Body of pancreas (tissue), 4 donors: ENCODE data around the gene SH3D19. TPM values are rescaled to one million over a fixed set of nuclear protein-coding genes. Genes with fewer than 3 reads are reported as not detected.
"Not testable (repeated sequence)": the region's sequence is repeated elsewhere in the genome, so short reads cannot be mapped to it uniquely, and the experiment has no call there.

Experiments
- ATAC-seq: fragments of 150-250 bp; one replicate; pipeline ENCODE4 v1.9.1; 2016
- DNase-seq, 4 donors: peaks; one replicate each; pipeline ENCODE4 v3.0.0-alpha.2; 2019
- H3K27ac ChIP-seq, 4 donors: fragments of 200-600 bp; sonication (generic); 1 replicate in 3 of 4; 2 replicates in 1 of 4; pipeline versions ENCODE4 v1.5.1 to v1.6.1; 2016 to 2019; ENCODE audit warnings: mild to moderate bottlenecking in 1 of 4, mixed read lengths in 1 of 4, moderate library complexity in 1 of 4
- H3K27me3 ChIP-seq, 2 donors: fragments of 200-600 bp; sonication (generic); one replicate each; pipeline ENCODE4 v1.6.0; 2016; ENCODE audit warnings: mild to moderate bottlenecking in 1 of 2
- H3K36me3 ChIP-seq, 2 donors: fragments of 200-600 bp; sonication (generic); replicated peaks in 1 of 2; 2 replicates each; pipeline ENCODE4 v1.5.1; 2016; ENCODE audit warnings: low read depth in 2 of 2; ENCODE audit not compliant: insufficient read depth in 1 of 2
- H3K4me1 ChIP-seq: fragments of 200-600 bp; sonication (generic); one replicate; pipeline ENCODE4 v1.6.0; 2016
- H3K4me3 ChIP-seq, 2 donors: fragments of 200-600 bp; sonication (generic); 1 replicate in 1 of 2; 2 replicates in 1 of 2; pipeline ENCODE4 v1.5.1; 2016 to 2019
- H3K9me3 ChIP-seq, 3 donors: fragments of 200-600 bp; sonication (generic); 1 replicate in 2 of 3; 2 replicates in 1 of 3; pipeline ENCODE4 v1.5.1; 2016
- POLR2A ChIP-seq, 3 donors: fragments of 450-650 bp; IDR thresholded peaks; one replicate each; pipeline ENCODE4 v1.6.1; 2016; ENCODE audit warnings: antibody characterized with exemption in 3 of 3, mild to moderate bottlenecking in 2 of 3
- WGBS, 2 donors: methylation state at CpG; one replicate each; pipeline ENCODE4 v1.1.5; 2017; 5-methylcytosine and 5-hydroxymethylcytosine counted together
- intact Hi-C: fragments of 100-400 bp; cut with DNase I; formaldehyde crosslinking; loops from one replicate; pipeline ENCODE4 v1.15.1; 2023
- total RNA-seq, 2 donors: library from RNA; depleted of rRNA; stranded (reverse); fragments of >200 nt; gene quantifications; one replicate each; pipeline ENCODE4 v1.1.0, GENCODE V29; 2016
- TF ChIP-seq, protein P1 (sequence below), 7 experiments: fragments of 450-650 bp in 4 of 7; fragments of 200-600 bp in 3 of 7; sonication (generic) in 3 of 7; IDR thresholded peaks; one replicate each; pipeline ENCODE4 v1.5.1; 2016 to 2019; ENCODE audit warnings: antibody characterized with exemption in 7 of 7

The SH3D19 gene
- total RNA-seq, 2 donors from 2014 or later, result 38.1 to 42.8 TPM

DNA sequence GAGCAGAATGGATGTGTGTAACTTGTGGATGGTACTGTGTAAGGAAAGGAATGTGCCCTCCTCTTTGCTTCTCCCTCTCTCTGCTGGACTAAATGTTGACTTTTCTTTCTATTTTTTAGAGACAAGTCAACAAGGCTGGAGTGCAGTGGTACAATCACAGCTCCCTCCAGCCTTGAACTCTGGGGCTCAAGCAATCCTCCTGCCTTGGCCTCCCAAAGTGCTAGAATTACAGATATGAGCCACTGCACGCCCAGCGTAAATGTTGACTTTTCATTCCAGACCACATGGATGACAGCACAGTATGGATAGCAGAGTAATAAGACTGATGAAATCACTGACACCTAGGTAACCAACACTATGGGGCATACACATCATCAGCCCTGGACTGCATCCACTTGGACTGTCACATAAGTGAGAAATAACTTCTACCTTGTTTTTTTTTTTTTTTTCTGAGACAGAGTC, 231.1 kb downstream of the SH3D19 start:
- H3K9me3 ChIP-seq, result no peaks in the 10 kb centered on the region
- DNase-seq (no peak), ATAC-seq (no peak)
- intact Hi-C loops, result no loop called here
- H3K27ac ChIP-seq, result no peak overlapping the region
- peaks cover 8% of the 10 kb centered on the region for H3K4me1 ChIP-seq
- TF ChIP-seq, protein P1, sequence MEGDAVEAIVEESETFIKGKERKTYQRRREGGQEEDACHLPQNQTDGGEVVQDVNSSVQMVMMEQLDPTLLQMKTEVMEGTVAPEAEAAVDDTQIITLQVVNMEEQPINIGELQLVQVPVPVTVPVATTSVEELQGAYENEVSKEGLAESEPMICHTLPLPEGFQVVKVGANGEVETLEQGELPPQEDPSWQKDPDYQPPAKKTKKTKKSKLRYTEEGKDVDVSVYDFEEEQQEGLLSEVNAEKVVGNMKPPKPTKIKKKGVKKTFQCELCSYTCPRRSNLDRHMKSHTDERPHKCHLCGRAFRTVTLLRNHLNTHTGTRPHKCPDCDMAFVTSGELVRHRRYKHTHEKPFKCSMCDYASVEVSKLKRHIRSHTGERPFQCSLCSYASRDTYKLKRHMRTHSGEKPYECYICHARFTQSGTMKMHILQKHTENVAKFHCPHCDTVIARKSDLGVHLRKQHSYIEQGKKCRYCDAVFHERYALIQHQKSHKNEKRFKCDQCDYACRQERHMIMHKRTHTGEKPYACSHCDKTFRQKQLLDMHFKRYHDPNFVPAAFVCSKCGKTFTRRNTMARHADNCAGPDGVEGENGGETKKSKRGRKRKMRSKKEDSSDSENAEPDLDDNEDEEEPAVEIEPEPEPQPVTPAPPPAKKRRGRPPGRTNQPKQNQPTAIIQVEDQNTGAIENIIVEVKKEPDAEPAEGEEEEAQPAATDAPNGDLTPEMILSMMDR (IDR thresholded peaks at IDR 0.05), result no peak
- no peak for TF ChIP-seq POLR2A (IDR thresholded peaks at IDR 0.05)
- 71 to 72% methylated on average over 2 of the region's 2 CpGs for WGBS, 2 donors
- H3K36me3 ChIP-seq, result no peaks in the 10 kb centered on the region
- no peaks in the 10 kb centered on the region for H3K27me3 ChIP-seq
- H3K4me3 ChIP-seq, result no peak overlapping the region

DNA sequence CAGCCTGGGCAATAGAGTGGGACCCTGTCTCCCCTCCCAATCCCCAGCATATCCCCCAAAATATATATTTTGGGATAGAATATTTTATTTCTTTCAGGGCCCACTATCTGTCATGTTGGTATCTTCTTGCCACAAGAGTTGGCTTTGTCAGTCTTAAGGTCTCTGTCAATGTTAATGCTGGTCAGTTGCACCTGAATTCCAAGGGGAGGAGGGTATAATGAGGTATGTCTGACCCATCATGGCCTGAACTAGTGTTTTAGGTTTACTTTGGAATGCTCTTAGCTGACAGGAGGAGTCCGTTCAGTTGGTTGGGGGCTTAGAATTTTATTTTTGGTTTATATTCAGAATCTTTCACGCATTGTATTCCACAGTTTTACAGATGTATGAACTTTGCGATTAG, 232.2 kb downstream of the SH3D19 start:
- H3K9me3 ChIP-seq, result no peaks in the 10 kb centered on the region
- intact Hi-C loops, result no loop called here
- DNase-seq, result no peak
- H3K36me3 ChIP-seq, result no peaks in the 10 kb centered on the region
- H3K4me1 ChIP-seq, result no peaks in the 10 kb centered on the region
- no peaks in the 10 kb centered on the region for H3K27me3 ChIP-seq
- H3K27ac ChIP-seq, result no peak overlapping the region
- ATAC-seq, result no peak
- WGBS, 2 donors, result 59 to 64% methylated on average over 3 of the region's 3 CpGs
- H3K4me3 ChIP-seq, result no peak overlapping the region
- TF ChIP-seq, protein P1 (IDR thresholded peaks at IDR 0.05), result no peak
- no peak for TF ChIP-seq POLR2A (IDR thresholded peaks at IDR 0.05)

DNA sequence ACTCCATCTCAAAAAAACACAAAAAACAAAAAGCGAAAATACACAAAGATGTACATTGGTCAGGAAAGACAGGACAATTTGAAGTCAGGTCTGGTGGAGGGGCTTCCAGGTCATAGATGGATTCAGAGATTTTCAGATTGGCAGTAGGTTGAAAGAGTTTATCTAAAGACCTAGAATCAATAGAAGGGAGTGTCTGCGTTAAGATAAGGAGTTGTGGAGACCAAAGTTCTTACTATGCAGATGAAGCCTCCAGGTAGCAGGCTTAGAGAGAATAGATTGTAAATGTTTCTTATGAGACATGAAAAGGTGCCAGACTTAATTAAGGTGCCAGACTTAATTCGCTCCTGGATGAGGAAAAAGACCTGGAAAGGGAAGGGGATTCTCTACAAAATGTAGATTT, 232.9 kb downstream of the SH3D19 start:
- no peak overlapping the region for H3K4me3 ChIP-seq
- no peaks in the 10 kb centered on the region for H3K4me1 ChIP-seq
- 60 to 63% methylated on average over 3 of the region's 3 CpGs for WGBS, 2 donors
- no peak for ATAC-seq
- no peak for TF ChIP-seq POLR2A (IDR thresholded peaks at IDR 0.05)
- TF ChIP-seq, protein P1 (IDR thresholded peaks at IDR 0.05), result no peak
- no peak for DNase-seq
- H3K9me3 ChIP-seq, result no peaks in the 10 kb centered on the region
- no peaks in the 10 kb centered on the region for H3K36me3 ChIP-seq
- intact Hi-C loops, result no loop called here
- H3K27ac ChIP-seq, result no peak overlapping the region
- no peaks in the 10 kb centered on the region for H3K27me3 ChIP-seq

DNA sequence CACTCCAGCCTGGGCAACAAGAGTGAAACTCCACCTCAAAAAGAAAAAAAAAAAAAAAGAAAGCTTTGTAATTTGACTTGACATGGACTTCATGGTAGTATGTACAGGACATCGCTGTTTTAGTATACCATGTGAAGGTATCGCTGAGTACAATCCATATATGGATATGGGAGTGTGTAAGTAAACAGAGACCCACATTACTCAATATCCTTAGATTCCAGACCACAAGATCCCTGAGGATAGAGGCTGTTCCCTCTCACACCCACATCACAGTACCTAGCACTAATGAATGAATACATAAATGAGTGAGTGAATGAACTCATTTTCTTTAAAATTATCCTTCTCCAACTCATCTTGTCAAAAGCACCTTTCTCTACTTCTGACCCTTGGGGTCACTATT, 234.4 kb downstream of the SH3D19 start:
- Histone ChIP-seq H3K27ac (no peak overlapping the region), H3K36me3 (no peaks in the 10 kb centered on the region), H3K9me3 (no peaks in the 10 kb centered on the region), H3K4me3 (no peak overlapping the region), H3K27me3 (no peaks in the 10 kb centered on the region), H3K4me1 (no peaks in the 10 kb centered on the region)
- no peak for ATAC-seq
- intact Hi-C loops, result no loop called here
- WGBS, 2 donors, result 93 to 94% methylated on average over 2 of the region's 2 CpGs
- no peak for DNase-seq
- TF ChIP-seq, protein P1 (IDR thresholded peaks at IDR 0.05), result no peak
- TF ChIP-seq POLR2A (IDR thresholded peaks at IDR 0.05), result no peak

DNA sequence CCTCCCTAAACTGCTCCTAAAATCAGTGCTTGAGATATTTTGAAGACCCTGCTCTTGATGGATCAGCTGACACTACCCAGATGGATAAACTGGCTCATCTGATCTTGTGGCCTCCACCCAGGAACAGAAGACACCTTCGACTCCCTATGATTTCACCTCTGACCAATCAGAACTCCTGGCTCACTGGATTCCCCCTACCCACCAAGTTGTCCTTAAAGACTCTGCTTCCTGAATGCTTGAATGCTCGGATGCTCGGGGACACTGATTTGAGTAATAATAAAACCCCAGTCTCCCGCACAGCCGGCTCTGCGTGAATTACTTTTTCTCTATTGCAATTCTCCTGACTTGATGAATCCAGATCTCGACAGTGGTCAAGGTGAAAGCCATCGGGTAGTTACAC, 237.9 kb downstream of the SH3D19 start:
- intact Hi-C loops, result no loop called here
- TF ChIP-seq, protein P1 (IDR thresholded peaks at IDR 0.05), result no peak
- TF ChIP-seq POLR2A (IDR thresholded peaks at IDR 0.05), result no peak
- DNase-seq (no peak), ATAC-seq (no peak)
- Histone ChIP-seq H3K36me3 (no peaks in the 10 kb centered on the region), H3K27ac (no peak overlapping the region), H3K27me3 (no peaks in the 10 kb centered on the region), H3K9me3 (no peaks in the 10 kb centered on the region), H3K4me3 (no peak overlapping the region), H3K4me1 (no peaks in the 10 kb centered on the region)
- WGBS, 2 donors, result 74 to 78% methylated on average over 8 of the region's 8 CpGs

DNA sequence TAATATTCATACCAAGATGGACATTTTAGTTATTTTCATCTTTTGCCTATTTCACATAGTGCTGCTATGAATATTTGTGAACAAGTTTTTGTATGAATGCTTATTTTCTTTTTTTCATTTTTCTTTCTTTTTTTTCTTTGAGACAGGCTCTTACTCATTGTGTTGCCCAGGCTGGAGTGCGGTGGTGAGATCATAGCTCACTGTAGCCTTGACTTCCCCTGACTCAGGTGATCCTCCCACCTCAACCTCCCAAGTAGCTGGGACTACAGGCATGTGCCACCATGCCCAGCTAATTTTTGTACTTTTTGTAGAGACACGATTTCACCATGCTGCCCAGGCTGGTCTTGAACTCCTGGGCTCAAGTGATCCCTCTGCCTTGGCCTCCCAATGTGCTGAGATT, 247.4 kb downstream of the SH3D19 start:
- H3K27ac ChIP-seq, H3K27me3 ChIP-seq, H3K9me3 ChIP-seq, ATAC-seq, H3K4me1 ChIP-seq, H3K36me3 ChIP-seq, DNase-seq, H3K4me3 ChIP-seq, intact Hi-C loops: not testable (repeated sequence)
- 62 to 70% methylated on average over 2 of the region's 2 CpGs for WGBS, 2 donors
